GM18526 (cell line): ENCODE measurements around the gene DNMBP.

Source experiments
- POLR2A ChIP-seq: IDR thresholded peaks from 3 replicates; pipeline ENCODE4 v1.6.1; 2011; ENCODE audit not compliant: insufficient read length; ENCODE audit errors: extremely low read depth

Gene DNMBP

DNA sequence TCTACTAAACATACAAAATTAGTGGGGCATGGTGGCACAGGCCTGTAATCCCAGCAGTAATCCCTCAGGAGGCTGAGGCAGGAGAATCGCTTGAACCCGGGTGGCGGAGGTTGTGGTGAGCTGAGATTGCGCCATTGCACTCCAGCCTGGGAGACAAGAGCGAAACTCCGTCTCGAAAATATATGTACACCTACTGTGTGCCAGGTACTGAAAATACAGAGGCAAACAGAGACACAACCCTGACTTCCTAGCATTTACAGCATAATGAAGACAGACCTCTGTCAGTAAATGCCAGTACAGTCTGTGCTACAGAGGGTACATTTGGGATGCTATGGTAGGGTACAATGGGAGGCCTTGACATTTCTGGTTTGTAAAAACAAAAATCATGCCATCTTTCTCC is 160.7 kb downstream of the DNMBP start:
- TF ChIP-seq POLR2A = no peak

GRCh38 chr10:99845837-99846382 is 163.8 kb downstream of the DNMBP start:
- TF ChIP-seq POLR2A = no peak

GRCh38 chr10:99844433-99844955 is 165.3 kb downstream of the DNMBP start:
- TF ChIP-seq POLR2A = no peak

DNA sequence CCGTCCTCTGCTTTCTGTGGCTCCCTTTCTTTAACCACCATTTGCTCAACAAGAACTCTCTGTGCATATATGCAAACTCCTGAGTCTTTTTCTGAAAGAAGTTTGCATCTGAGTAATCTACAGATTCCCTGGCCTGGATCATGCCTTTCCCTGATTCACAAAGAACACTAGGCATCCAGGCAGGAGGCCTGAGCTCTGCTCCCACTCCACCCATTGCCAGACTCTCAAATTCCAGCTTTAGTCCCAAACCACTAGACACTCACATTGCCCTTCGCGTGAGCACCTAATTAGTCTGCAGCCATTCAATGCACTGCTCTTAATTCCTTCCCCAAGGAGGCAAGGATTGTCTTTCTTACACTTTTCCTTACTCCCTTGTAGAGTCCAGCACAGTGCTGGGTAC is 166.4 kb downstream of the DNMBP start:
- no peak for TF ChIP-seq POLR2A

- no peak for TF ChIP-seq POLR2A
Observed at GRCh38 chr10:99841746-99842145, 168.0 kb downstream of the DNMBP start.

GRCh38 chr10:99836711-99837110 is 173.0 kb downstream of the DNMBP start:
- no peak for TF ChIP-seq POLR2A

- no peak for TF ChIP-seq POLR2A
Observed at GRCh38 chr10:99835947-99836346, 173.8 kb downstream of the DNMBP start.

DNA sequence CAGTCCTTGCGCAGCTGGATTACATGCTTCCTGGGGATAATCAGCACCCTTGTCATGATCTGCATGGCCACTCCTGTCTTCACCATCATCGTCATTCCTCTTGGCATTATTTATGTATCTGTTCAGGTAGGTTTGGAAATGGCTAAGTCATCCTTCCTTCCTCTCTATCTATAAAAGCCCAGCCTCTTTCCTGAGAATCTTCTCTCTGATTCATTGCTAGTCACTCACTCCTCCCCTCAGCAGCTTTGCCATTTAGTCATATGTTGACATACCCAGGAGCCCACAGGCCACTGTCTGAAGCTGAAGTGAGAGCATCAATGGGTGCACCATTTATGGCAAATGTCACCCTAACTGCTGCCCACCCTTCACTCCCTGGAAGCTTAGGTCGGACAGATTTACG is 175.3 kb downstream of the DNMBP start:
- TF ChIP-seq POLR2A = no peak

- no peak for TF ChIP-seq POLR2A
Observed at GRCh38 chr10:99832439-99832838, 177.3 kb downstream of the DNMBP start.

DNA sequence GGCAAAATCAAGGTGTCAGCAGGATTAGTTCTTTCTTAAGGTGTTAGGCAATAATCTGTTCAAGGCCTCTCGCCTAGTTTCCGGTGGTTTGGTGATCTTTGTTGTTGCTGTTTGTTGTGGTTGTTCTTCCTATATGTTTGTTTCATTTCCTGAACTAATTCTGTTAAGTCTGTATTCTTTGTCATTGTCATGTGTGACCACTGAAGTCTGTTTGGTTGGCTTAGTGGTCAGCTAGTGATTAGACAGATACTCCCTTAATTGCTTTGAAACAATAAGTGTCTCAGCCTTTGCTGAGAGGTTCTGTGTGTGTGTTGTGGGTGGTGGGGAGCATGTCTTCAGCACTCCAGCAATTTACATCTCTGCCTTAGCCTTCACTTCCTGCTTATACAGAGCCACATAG is 181.3 kb downstream of the DNMBP start:
- TF ChIP-seq POLR2A = no peak

DNA sequence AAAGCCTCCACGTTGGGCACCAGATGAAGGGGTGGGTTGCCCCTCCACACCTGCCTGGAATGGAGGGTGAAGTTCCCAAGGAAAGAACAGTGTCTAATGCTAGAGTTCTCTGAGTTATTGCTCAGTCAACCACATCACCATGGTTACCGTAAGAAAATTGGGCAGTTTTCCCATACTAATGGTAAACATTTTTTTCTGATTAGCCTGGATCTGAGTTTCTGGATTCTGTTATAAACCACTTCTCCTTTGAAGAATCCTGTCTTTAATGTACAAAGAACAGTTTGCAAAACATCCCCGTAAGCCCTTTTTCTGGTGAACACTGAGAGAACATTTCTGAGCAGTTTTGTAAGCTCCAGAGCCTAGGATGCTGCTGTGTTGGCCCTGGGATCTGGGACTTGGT is 181.8 kb downstream of the DNMBP start:
- no peak for TF ChIP-seq POLR2A
